GM12801 (cell line): ENCODE results near the gene SIRT4.

Experiments used
- CTCF ChIP-seq: IDR thresholded peaks from one replicate; pipeline ENCODE4 v1.5.1; 2011; ENCODE audit warnings: control low read depth; ENCODE audit not compliant: insufficient read length; ENCODE audit errors: extremely low read depth

The SIRT4 gene

DNA sequence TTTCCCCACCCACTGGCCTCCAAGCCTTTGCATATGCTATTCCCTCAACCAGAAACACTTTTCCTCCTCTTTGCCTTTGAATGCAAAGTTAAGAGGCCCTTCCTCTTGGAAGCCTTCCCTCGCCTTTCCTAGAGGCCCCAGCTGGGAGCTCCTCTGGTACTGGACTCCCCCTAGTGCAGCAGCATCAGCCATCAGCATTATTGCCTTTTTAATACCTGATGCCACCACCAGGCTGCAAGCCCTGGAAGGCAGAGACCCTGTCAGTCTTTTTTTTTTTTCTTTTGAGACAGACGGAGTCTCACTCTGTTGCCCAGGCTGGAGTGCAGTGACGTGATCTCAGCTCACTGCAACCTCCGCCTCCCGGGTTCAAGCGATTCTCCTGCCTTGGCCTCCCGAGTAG is 44.6 kb downstream of the SIRT4 start:
- no peak for TF ChIP-seq CTCF

DNA sequence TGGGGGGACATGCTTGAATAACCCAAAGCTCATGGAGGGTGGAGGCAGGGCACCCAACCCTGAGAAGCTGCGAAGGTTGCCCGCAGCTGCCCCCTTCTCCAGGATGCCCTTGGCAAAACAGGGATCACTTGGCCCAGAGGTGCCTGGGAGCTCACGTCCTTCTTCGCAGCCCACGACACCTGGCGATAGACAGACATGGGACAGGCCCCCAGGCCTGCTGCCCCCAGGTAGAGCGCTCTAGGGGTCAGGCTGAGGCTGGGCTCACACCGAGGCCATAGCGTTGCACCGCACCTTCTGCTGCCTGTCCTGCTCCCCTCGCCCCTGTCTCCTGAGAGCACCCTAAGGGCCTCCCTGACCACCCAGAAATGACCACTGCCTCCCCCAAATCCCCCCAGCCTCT is 45.6 kb downstream of the SIRT4 start:
- TF ChIP-seq CTCF, result no peak

- TF ChIP-seq CTCF, result no peak
These were observed 48.6 kb downstream of the SIRT4 start for GRCh38 chr12:120350576-120351350.

GRCh38 chr12:120352117-120352516 is 50.0 kb downstream of the SIRT4 start:
- TF ChIP-seq CTCF, result no peak

DNA sequence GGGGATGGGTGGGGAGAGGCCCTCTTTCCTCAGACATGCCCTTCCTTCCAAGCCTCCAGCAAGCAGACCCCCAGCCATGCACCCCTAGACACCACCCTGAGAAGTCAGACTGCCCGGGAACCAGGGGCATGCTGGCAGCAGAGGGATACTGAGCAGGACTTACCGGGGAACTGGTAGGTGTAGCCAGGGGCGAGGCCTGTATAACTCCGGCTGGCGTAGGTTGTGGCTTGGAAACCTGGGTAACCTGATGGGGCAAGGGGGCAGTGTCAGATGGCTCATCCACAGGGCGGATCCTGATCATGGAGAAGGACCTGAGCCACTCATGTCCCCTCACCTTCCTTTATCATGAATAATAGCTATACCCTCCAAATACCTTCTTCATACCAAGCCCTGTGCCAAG is 51.0 kb downstream of the SIRT4 start:
- TF ChIP-seq CTCF, result no peak

- TF ChIP-seq CTCF, result no peak
These were observed 51.6 kb downstream of the SIRT4 start for GRCh38 chr12:120353556-120354317.

DNA sequence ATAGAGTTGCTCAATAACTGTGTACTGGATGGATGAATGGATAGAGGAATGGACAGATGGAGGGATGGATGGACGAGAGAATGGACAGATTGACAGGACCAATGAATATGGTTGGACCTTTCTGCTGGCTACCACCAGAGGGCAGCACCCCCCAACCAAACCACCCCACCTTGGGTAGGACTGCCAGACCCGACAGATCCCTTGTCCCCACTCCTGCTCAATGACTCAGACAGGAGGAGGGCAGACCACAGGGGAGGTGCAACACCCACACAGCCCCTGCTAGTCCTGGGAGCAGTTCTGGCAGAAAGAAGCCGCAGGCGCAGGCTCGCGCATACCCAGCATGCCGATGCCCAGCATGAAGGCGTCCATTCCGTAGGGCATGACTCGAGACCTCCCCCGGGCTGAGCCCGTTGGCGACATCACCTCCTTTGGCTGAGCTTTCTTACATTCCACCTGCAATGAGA is 54.5 kb downstream of the SIRT4 start:
- peak; percentile 19 for TF ChIP-seq CTCF
